Measurements from ENCODE around the gene MYCBPAP.

GRCh38 chr17:50514936-50515702 is 6.9 kb downstream of the MYCBPAP start:
- TF ChIP-seq POLR2A (IDR thresholded peaks at IDR 0.05) (no peak), CTCF (IDR thresholded peaks at IDR 0.05) (no peak)

All from lower leg skin (tissue), 3 donors.